ENCODE measurements around the gene WDR7.

DNA sequence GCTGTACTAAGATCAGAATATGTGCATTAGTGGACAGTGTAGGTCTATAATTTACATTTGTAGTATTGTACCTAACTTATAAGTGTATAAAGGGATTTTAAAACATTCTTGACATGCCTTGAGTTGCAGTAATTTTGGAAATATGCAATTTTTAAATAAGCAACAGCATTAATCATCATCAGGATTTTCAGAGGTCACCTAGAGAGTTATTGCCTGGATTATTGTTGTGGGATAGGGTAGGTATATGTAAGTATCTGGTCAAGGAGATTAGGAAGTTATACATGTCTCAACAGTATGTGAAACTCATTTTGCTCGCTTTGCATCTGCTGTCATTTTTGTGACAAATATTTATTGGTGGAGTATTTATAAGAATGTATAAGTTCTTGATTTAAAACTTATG lies 184.2 kb downstream of the WDR7 start:
- TF ChIP-seq, protein P1, sequence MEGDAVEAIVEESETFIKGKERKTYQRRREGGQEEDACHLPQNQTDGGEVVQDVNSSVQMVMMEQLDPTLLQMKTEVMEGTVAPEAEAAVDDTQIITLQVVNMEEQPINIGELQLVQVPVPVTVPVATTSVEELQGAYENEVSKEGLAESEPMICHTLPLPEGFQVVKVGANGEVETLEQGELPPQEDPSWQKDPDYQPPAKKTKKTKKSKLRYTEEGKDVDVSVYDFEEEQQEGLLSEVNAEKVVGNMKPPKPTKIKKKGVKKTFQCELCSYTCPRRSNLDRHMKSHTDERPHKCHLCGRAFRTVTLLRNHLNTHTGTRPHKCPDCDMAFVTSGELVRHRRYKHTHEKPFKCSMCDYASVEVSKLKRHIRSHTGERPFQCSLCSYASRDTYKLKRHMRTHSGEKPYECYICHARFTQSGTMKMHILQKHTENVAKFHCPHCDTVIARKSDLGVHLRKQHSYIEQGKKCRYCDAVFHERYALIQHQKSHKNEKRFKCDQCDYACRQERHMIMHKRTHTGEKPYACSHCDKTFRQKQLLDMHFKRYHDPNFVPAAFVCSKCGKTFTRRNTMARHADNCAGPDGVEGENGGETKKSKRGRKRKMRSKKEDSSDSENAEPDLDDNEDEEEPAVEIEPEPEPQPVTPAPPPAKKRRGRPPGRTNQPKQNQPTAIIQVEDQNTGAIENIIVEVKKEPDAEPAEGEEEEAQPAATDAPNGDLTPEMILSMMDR (conservative IDR thresholded peaks at IDR 0.05 in 1 of 2, IDR thresholded peaks at IDR 0.05 in 1 of 2; ENCODE audit: extremely low read depth in 1 of 2, insufficient read depth in 1 of 2, low read depth in 1 of 2, low read length in 2 of 2) = no peak
- TF ChIP-seq EZH2 (IDR thresholded peaks at IDR 0.05; ENCODE audit: borderline replicate concordance, low read length) = no peak

Measured in mammary epithelial cell (primary cell).